GM21528 (cell line): ENCODE data around the gene TLCD1.

Source experiments
- ATAC-seq: cut with Tn5 transposase; IDR thresholded peaks from one replicate; pipeline ENCODE4 v1.9.1; 2021; ENCODE audit warnings: mild to moderate bottlenecking, moderate library complexity; ENCODE audit not compliant: unreplicated experiment, low FRiP score

TLCD1 gene

GRCh38 chr17:28715217-28715616, 10.8 kb downstream of the TLCD1 start:
- ATAC-seq: no peak

DNA sequence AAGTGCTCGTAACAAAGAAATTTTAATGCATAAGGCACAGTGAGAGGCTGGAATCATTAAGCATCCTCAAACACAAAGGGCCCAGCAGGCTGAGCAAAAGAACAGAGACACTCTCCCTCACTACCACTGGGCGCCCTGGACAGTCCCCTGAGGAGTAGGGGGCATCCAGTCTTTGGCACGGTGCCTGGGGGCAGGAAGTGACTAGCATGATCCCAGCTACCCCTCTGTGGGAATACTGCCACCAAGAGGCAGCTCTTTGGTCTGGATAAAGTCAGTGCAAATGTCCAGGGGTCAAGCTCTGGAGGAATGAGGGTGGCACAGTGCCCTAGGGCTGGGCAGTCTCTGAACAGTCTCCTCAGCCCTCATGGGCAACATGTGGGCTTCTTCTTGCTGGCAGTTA, 11.8 kb downstream of the TLCD1 start:
- ATAC-seq: no peak

- ATAC-seq: no peak
Measured at GRCh38 chr17:28712705-28713415, 13.2 kb downstream of the TLCD1 start.

DNA sequence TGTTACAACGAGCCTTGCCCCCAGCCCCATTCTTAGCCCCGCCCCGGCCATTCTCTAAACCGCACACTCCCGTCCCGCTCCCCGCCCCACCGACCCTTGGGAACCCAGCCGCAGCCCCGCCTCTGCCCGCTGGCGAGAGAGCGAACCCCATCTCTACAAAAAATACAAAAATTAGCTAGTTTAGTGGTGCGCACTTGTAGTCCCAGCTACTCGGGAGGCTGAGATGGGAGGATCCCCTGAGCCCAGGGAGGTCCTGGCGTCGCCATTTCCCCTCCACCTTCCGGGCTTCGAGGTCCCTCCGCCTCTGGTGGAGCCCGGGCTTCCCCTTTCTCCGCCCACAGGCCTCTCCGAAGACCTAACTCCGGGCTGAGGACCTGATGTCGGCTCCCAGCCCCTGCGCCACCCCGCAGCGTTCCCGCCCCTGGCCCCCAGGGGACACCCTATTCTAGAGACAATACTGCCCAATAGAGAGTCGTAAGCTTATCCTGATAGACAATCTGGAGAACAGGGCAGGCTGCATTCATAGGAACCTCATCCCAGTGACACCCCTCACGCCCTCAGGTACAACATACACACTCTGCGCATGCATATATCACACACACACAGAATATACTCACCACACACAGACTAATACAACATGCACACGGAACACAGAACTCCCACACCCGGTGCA, 13.9 kb downstream of the TLCD1 start:
- ATAC-seq: peak; percentile 10

GRCh38 chr17:28711723-28712031, 14.4 kb downstream of the TLCD1 start, which contains the start of gene PROCA1:
PROCA1 (minus strand) TSS chr17:28711888; CDS start chr17:28711660, 228 bp downstream.
- ATAC-seq: peak; percentile 35

- ATAC-seq: peak; percentile 74
Measured at GRCh38 chr17:28710861-28711722, 14.9 kb downstream of the TLCD1 start.

DNA sequence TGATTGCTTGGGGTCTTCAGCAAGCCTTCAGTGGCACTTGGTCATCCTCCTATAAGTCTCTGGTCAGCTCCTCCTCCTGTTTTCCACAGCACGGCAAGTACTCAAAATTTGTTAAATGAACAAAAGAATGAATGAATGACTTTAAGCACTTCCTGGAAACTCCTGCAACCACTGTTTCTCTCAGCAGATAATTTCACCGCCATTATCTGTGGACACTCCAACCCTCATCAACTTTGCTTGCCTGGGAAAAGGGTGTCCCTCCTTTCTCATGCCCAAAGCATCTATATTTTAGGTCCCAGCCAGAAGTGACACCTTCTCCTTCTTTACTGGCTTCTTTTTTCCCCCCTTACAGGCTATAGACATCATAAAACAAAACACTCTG, 18.7 kb downstream of the TLCD1 start:
- ATAC-seq: no peak

- no peak for ATAC-seq
Measured at GRCh38 chr17:28706471-28707338, 19.3 kb downstream of the TLCD1 start.

- no peak for ATAC-seq
Measured at GRCh38 chr17:28705728-28706334, 20.2 kb downstream of the TLCD1 start.

- no peak for ATAC-seq
Measured at GRCh38 chr17:28705074-28705659, 20.9 kb downstream of the TLCD1 start.

- no peak for ATAC-seq
Measured at GRCh38 chr17:28704219-28704858, 21.7 kb downstream of the TLCD1 start.

DNA sequence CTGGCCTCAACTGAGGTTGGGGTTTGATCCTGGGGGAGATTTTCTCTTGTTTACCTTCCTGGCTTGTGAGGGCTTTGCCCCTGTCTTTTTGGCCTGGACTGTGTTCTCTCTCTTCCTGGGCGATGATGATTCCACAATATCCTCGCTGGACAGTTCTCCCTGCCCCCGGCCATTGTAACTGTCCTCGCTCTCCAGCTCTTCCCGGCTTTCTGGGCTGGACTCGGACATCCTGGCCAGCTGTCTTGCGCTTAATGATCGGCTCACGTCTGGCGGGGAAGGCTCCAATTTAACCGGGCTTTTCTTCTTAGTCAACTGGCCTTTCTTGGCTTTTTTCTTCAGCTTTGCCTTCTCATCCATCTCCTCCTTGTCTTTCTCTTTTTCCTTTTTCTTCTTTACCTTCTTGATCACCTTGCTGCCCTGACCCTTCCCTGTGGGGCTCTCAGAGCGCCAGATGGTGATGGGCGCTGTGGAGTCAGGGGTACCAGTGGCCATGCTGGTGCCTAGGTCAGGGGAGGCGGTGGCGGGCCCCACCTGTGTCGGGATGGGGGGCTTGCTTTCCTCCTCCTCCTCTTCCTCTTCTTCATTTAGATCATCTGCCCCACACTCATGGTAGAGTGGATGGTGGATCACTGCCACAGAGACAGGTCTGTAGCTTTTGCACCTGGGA, 22.3 kb downstream of the TLCD1 start:
- no peak for ATAC-seq

DNA sequence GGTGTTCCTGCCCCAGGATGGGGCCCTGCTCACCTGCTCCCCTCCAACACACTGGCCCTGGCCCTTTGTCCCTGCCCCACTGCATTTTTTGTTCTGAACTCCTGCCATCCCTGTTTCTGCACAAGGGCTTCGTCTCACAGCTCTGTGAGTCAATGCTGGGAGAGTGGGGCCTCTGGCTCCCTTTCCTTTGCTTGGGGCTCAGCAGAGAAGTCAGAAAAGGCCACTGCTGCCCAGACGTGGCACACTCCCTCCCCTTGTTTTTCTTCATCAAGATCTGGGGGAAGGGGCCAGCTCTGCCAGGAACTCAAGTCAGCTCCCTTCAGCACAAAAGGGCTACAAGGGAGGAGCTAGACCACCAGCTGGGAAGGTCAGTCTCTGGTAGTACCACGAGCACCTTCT, 23.3 kb downstream of the TLCD1 start:
- ATAC-seq: no peak

GRCh38 chr17:28702026-28702751, 23.8 kb downstream of the TLCD1 start:
- ATAC-seq: no peak

DNA sequence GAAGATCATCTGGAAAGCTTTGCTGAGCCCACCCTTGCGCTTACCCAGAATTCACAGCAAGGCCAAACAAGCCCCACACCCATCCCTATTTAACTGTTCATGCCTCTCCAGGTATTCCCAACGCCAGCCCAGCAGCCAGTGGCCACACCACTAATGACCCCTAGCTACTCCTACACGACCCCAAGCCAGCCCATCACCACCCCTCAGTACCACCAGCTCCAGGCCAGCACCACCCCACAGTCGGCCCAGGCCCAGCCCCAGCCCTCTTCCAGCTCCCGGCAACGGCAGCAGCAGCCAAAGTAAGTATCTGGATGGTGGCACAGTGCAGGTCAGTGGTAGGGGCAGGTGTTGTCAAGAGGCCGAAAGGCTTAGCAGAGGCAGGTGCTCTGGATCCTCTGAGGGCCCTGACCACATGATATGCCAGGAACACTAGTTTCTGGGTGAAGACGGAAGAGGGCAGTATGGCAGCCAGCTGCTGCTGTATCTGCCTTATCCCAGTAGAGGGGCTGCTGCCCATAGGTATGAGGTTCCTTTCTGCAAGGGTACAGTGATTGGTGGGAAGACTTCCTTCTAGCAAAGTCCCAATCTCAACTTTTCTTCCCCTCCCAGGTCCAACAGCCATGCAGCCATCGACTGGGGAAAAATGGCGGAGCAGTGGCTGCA, 25.1 kb downstream of the TLCD1 start:
- no peak for ATAC-seq

DNA sequence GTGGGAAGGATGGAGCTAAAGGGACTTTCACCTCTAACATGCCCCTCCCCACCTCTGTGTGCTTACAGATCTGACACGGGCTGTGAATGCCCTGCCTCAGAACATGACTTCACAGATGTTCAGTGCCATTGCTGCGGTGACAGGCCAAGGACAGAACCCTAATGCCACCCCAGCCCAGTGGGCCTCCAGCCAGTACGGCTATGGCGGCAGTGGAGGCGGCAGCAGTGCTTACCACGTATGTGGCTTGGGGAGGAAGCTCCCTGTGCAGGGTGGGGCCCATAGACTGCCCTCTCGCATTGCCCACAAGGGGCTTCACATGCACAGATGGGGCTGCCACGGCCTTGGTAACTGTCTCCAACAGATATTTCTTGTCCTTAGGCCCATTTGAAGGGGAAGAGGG, 25.8 kb downstream of the TLCD1 start:
- no peak for ATAC-seq

DNA sequence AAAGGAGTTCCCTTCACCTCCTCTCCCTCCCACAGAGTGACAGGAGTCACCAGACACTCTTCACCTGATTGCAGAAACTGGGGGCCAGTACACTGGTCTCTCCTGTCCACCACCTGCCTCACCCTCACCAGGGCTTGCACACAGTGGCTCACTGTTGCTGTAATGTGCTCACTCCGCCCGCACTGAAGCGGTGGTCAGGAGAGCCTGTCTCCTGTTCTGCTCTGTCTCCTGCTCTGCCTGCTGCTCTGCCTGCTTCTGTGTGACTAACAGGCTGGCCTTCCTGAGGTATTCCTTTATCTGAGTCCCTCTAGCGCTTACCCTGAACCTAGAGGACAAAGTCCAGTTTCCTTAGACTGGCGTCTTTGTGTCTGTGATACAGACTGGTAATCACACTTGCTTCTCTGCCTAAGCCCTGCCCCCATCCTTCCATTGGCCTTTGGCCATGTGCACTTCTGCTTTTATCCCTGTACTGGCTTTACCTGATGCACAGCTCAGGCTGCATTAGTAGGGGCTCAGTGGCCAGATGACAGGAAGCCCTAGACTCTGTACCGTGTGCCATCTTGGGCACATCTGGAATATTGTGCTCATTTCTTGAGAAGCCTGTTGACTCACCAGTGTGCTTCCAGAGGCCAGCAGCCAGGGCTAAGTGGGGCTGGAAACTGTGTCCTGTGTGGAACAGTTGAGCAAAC, 27.6 kb downstream of the TLCD1 start:
- ATAC-seq: no peak
